ENCODE measurements around the gene ADPRH. TPM values are rescaled to one million over a fixed set of nuclear protein-coding genes. Genes with fewer than 3 reads are reported as not detected.

Gene ADPRH
- total RNA-seq, 2 experiments from 2014 or later: 7.7 to 8.6 TPM

DNA sequence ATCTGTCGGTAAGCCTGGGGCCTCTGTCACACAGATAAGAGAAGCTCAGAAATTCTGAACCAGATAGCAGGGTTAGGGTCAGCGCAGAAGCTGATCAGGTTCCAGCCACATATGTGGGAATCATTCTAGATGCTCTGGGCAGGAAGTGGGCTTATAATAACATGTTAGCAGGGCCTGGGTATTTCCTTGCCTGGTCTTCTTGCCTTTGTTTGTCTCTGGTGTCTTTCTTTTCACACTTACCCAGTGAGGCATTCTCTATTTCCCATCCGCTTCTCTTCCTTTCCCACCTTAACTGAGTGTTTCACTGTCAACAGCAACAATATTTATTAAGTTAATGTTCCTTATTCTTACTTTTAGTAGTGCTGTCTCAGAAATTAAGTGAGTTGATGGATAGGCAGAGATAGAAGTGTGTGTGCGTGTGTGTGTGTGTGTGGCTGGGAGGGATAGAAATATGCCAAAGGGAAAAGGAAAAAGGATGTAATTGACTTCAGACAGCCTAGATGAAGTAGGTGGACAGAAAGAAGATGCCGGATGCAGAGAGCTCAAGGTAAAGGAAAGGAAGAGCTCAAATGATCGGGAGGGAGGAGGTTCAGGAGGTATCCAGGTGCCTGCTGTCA lies 20.4 kb downstream of the ADPRH start:
- no peaks in the 10 kb centered on the region for H3K9me3 Mint-ChIP-seq
- H3K27ac Mint-ChIP-seq: no peak overlapping the region
- peaks cover 2% of the 10 kb centered on the region for H3K27me3 Mint-ChIP-seq
- ChIA-PET CTCF (interaction anchor here (0.8 to 4.1 kb wide), 12 partner anchors 11 to 80 kb away, joined by 3 to 27 read pairs (median 5); no protein-coding TSS in a partner anchor), POLR2A (interaction anchor here (0.5 kb wide), 1 partner anchor 172 kb away, joined by 3 read pairs; no protein-coding TSS in a partner anchor)
- H3K4me3 Mint-ChIP-seq: no peak overlapping the region
- intact Hi-C loops (cut with micrococcal nuclease): no loop called here
- peaks cover 24% of the 10 kb centered on the region for H3K4me1 Mint-ChIP-seq (ENCODE audit: low read depth)
- no peaks in the 10 kb centered on the region for H3K36me3 Mint-ChIP-seq
- DNase-seq: no peak

DNA sequence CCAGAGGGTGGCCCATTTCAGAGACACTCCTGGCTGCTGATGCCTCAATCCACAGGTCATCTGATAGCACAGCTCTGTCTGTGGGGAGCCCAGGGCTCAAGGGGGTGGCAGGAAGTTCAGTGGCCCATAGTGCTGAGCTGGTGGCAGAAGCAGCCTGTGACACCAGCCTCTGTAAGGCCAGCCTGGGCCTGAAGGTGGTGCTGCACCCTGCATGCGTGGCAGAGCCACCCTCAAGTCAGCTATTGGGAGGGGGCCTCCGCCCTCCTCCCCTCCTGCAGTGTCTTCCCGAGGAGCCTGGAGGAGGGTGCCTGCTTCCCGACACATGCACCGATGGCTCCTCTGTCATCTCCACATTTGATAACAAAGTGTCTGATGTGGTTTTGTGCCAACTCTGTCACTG lies 21.4 kb downstream of the ADPRH start:
- Mint-ChIP-seq H3K4me1 (ENCODE audit: low read depth) (peaks cover 27% of the 10 kb centered on the region), H3K27me3 (peaks cover 2% of the 10 kb centered on the region), H3K27ac (no peak overlapping the region), H3K4me3 (no peak overlapping the region), H3K9me3 (no peaks in the 10 kb centered on the region), H3K36me3 (no peaks in the 10 kb centered on the region)
- intact Hi-C loops (cut with micrococcal nuclease): loop anchor here (1.0 kb wide), 2 partner anchors 28 to 77 kb away; partner anchors contain the start of gene COX17
- POLR2A ChIA-PET: interaction anchor here (1.5 kb wide), 1 partner anchor 76 kb away, joined by 9 read pairs; the partner anchor contains the start of gene COX17
- peak; percentile 70 for DNase-seq
- CTCF ChIA-PET: interaction anchor here (0.7 to 4.1 kb wide), 18 partner anchors 10 to 182 kb away, joined by 3 to 27 read pairs (median 4); no protein-coding TSS in a partner anchor

DNA sequence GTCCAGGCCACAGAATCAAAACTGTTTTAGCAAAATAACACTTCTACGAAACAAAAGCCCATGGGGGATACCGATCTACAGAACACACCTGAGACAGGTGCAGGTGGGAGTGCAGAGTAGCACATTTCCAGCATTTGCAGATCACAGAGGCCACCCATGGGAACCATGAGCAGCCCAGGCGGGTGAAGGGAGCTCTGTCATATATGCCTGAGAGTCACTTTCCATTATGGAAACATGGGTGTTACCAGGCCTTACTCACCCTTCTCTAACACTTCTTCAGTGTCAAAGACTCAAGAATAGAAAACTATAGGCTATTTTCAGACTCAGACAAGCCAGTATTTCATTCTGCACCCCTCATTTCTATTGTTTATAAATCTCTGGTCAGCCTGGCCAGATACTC lies 21.9 kb downstream of the ADPRH start:
- peak; percentile 44 for DNase-seq
- intact Hi-C loops (cut with micrococcal nuclease): loop anchor here (1.0 kb wide), 2 partner anchors 27 to 76 kb away; partner anchors contain the start of gene COX17
- no peaks in the 10 kb centered on the region for H3K9me3 Mint-ChIP-seq
- peaks cover 2% of the 10 kb centered on the region for H3K27me3 Mint-ChIP-seq
- no peak overlapping the region for H3K27ac Mint-ChIP-seq
- ChIA-PET CTCF (interaction anchor here (0.7 to 4.1 kb wide), 14 partner anchors 13 to 102 kb away, joined by 3 to 27 read pairs (median 4); no protein-coding TSS in a partner anchor), POLR2A (interaction anchor here (1.5 kb wide), 1 partner anchor 75 kb away, joined by 9 read pairs; the partner anchor contains the start of gene COX17)
- H3K36me3 Mint-ChIP-seq: no peaks in the 10 kb centered on the region
- H3K4me1 Mint-ChIP-seq (ENCODE audit: low read depth): peaks cover 23% of the 10 kb centered on the region
- H3K4me3 Mint-ChIP-seq: no peak overlapping the region

DNA sequence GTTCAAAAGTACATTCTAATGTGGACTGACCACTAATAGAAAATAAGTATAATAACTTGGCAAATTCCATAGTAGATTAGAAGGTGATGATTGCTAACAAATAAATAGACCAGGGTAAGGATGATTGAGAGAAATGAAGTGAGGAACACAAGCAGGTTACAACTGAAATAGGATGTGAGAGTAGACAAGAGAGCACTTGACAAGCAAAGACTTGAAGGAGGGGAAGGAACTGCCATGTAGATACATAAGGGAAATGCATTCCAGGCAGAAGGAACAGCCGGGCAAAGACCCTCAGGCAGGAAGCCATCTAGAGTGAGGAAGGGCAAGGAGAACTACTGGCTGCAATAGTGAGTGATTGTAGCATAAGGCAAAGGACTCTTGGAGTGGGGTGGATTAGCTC lies 23.4 kb downstream of the ADPRH start:
- intact Hi-C loops (cut with micrococcal nuclease): no loop called here
- no peaks in the 10 kb centered on the region for H3K36me3 Mint-ChIP-seq
- CTCF ChIA-PET: interaction anchor here (2.9 to 4.1 kb wide), 2 partner anchors 21 to 77 kb away, joined by 16 to 27 read pairs; no protein-coding TSS in a partner anchor
- peaks cover 2% of the 10 kb centered on the region for H3K27me3 Mint-ChIP-seq
- no peaks in the 10 kb centered on the region for H3K9me3 Mint-ChIP-seq
- H3K4me3 Mint-ChIP-seq: no peak overlapping the region
- DNase-seq: no peak
- H3K27ac Mint-ChIP-seq: no peak overlapping the region
- H3K4me1 Mint-ChIP-seq (ENCODE audit: low read depth): peaks cover 20% of the 10 kb centered on the region
- POLR2A ChIA-PET: no interaction called here

DNA sequence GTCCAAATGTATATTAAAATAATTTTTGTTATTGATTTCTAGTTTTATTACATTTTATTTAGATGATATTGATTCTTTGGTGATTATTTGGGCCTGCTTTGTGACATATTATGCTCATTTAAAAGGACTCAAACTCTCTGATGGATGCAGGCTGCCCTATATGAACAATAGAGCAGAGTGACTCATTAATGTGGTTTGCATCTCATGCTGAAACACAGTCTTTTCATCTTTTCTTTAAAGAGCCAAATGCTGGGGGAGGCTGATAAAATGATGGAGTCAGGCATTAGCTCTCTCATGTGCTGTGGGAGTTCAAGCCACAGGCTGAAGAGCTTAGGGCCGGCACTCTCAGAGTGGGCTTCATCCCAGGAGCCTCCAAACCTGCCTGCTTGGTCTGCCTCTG lies 25.6 kb downstream of the ADPRH start:
- Mint-ChIP-seq H3K4me3 (no peak overlapping the region), H3K27me3 (peaks cover 6% of the 10 kb centered on the region), H3K9me3 (no peaks in the 10 kb centered on the region), H3K36me3 (no peaks in the 10 kb centered on the region), H3K27ac (no peak overlapping the region), H3K4me1 (ENCODE audit: low read depth) (peaks cover 7% of the 10 kb centered on the region)
- intact Hi-C loops (cut with micrococcal nuclease): no loop called here
- CTCF ChIA-PET: no interaction called here
- no peak for DNase-seq
- POLR2A ChIA-PET: no interaction called here

DNA sequence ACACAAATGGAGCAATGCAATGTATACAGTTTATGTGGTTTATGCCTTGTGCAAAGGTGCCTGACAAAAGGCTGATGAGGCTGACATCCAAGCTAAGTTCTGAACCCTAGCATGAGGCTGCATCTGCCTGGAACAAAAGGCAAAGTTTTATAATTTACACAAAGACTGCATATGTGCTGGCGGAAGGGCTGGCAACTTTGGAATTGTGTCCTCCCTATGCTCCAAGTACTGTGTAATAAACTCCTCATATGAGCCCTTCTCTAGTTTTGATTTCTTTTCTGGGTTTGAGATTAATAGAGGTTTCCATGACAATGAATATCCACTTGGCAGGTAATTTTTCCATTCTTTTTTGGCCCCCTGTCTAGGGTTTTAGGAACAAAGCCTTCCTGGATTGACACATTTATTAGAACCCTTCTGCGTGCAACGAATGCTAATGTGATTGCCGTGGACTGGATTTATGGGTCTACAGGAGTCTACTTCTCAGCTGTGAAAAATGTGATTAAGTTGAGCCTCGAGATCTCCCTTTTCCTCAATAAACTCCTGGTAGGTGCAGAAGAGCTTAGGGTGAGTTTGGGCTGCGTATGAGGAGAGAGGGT lies 29.2 kb downstream of the ADPRH start:
- Mint-ChIP-seq H3K4me1 (ENCODE audit: low read depth) (peaks cover 3% of the 10 kb centered on the region), H3K27ac (no peak overlapping the region), H3K36me3 (no peaks in the 10 kb centered on the region), H3K4me3 (no peak overlapping the region), H3K9me3 (no peaks in the 10 kb centered on the region), H3K27me3 (peaks cover 14% of the 10 kb centered on the region)
- POLR2A ChIA-PET: no interaction called here
- intact Hi-C loops (cut with micrococcal nuclease): no loop called here
- CTCF ChIA-PET: interaction anchor here (0.6 kb wide), 1 partner anchor 13 kb away, joined by 3 read pairs; no protein-coding TSS in a partner anchor
- no peak for DNase-seq

DNA sequence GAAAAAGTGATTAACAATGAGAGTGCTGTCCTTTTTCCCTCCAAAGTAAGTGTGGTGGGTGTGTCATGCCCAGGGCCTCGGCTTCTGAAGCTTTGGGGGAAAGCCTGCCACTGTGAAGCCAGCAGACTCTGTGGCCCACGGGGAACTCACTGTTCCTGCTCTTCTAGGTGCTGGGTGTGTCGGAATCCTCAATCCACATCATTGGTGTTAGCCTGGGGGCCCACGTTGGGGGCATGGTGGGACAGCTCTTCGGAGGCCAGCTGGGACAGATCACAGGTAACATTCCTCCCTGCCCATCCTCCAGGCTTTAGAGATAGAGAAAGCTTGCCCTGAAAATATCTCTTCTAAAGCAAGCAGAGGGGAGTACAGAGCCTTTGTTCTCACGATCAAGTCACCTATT lies 30.0 kb downstream of the ADPRH start:
- POLR2A ChIA-PET: no interaction called here
- CTCF ChIA-PET: no interaction called here
- intact Hi-C loops (cut with micrococcal nuclease): no loop called here
- Mint-ChIP-seq H3K27ac (no peak overlapping the region), H3K9me3 (no peaks in the 10 kb centered on the region), H3K27me3 (peaks cover 13% of the 10 kb centered on the region), H3K36me3 (no peaks in the 10 kb centered on the region), H3K4me3 (no peak overlapping the region), H3K4me1 (ENCODE audit: low read depth) (peaks cover 3% of the 10 kb centered on the region)
- no peak for DNase-seq

DNA sequence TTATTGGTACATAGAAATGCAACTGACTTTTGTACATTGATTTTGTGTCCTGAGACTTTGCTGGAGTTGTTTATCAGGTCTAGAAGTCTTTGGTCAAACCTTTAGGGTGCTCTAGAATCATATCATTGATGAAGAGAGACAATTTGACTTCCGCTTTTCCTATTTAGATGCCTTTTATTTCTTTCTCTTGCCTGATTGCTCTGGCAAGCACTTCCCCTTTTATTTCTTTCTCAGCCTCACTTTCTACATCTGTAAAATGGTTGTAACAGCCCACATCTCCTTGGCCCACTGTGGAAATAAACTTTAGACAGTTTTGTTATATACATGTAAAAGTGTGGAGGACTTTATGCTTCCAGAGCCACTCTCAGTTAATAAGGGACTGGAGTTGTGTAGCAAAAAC lies 32.4 kb downstream of the ADPRH start:
- intact Hi-C loops (cut with micrococcal nuclease): no loop called here

DNA sequence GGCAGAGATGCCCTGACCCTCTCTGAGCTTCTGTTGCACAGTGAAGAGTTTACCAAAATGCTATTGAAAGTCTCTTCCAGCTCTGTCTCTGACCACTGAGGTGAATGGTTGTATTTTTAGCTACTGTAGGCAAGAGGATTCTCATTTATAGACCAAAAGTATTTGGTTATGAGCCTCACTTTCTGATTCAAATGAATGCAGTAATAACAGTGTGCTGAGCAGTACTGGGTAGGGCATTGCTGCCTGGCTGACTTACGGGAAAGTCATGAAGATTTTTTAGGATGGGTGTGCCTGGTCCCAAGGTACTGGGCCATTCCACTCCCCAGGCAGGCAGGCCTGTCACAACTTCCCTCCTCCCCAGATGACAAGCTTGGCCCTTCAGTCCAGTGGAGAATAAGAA lies 33.9 kb downstream of the ADPRH start:
- H3K27me3 Mint-ChIP-seq: peaks cover 12% of the 10 kb centered on the region
- intact Hi-C loops (cut with micrococcal nuclease): no loop called here
- ChIA-PET CTCF (interaction anchor here (2.4 kb wide), 1 partner anchor 13 kb away, joined by 7 read pairs; no protein-coding TSS in a partner anchor), POLR2A (no interaction called here)
- H3K36me3 Mint-ChIP-seq: no peaks in the 10 kb centered on the region
- H3K4me1 Mint-ChIP-seq (ENCODE audit: low read depth): no peaks in the 10 kb centered on the region
- no peak overlapping the region for H3K4me3 Mint-ChIP-seq
- no peak for DNase-seq
- no peak overlapping the region for H3K27ac Mint-ChIP-seq
- H3K9me3 Mint-ChIP-seq: no peaks in the 10 kb centered on the region

More for the DNA sequence above, 32.4 kb downstream of the ADPRH start:
- no peak overlapping the region for H3K27ac Mint-ChIP-seq
- H3K36me3 Mint-ChIP-seq: no peaks in the 10 kb centered on the region
- CTCF ChIA-PET: interaction anchor here (1.0 kb wide), 1 partner anchor 11 kb away, joined by 3 read pairs; no protein-coding TSS in a partner anchor
- H3K4me1 Mint-ChIP-seq (ENCODE audit: low read depth): no peaks in the 10 kb centered on the region
- DNase-seq: no peak
- H3K4me3 Mint-ChIP-seq: no peak overlapping the region
- POLR2A ChIA-PET: no interaction called here
- no peaks in the 10 kb centered on the region for H3K9me3 Mint-ChIP-seq
- H3K27me3 Mint-ChIP-seq: peaks cover 12% of the 10 kb centered on the region

DNA sequence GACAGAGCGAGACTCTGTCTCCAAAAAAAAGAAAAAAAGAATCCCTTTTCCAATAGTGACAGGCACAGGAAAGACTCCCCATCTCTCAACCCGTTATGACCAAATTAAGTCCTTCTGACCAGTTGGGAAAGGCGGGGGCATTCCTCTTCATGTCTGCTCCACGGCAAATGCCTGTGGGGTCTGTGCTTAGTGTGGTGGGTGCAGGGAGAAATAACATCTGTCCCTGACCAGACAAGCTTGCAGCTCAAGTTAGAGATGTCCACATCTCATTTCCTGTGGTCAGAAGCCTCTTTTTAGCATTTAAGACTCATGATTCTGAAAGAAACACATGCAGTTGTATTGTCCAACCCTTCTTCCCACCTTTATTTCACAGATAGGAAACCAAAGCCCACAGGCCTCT lies 34.6 kb downstream of the ADPRH start:
- DNase-seq: no peak
- Mint-ChIP-seq H3K4me1 (ENCODE audit: low read depth) (no peaks in the 10 kb centered on the region), H3K27ac (no peak overlapping the region), H3K4me3 (no peak overlapping the region), H3K36me3 (no peaks in the 10 kb centered on the region), H3K27me3 (peaks cover 12% of the 10 kb centered on the region), H3K9me3 (no peaks in the 10 kb centered on the region)
- intact Hi-C loops (cut with micrococcal nuclease): no loop called here
- CTCF ChIA-PET: interaction anchor here (2.4 kb wide), 1 partner anchor 13 kb away, joined by 7 read pairs; no protein-coding TSS in a partner anchor
- POLR2A ChIA-PET: no interaction called here

DNA sequence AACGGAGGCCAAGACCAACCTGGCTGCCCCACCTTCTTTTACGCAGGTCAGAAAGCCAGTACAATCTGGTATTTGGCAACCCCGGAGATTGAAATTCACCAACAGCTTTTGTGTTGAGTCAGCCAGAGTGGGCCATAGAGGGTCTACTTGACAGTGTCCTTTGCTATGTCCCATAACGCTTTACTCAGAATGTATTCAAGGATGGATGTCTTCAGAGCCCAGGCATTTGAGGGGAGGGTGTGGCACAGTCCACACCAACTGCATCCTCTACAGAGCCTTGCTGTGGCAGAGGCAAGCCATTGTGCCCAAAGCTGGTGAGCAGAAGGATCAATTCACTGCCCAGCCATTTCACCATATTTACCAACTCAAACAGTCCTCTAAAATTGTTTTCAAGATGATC lies 36.8 kb downstream of the ADPRH start:
- Mint-ChIP-seq H3K9me3 (no peaks in the 10 kb centered on the region), H3K4me1 (ENCODE audit: low read depth) (no peaks in the 10 kb centered on the region), H3K36me3 (no peaks in the 10 kb centered on the region), H3K27ac (no peak overlapping the region), H3K4me3 (no peak overlapping the region), H3K27me3 (peaks cover 8% of the 10 kb centered on the region)
- intact Hi-C loops (cut with micrococcal nuclease): no loop called here
- ChIA-PET POLR2A (no interaction called here), CTCF (no interaction called here)
- no peak for DNase-seq

DNA sequence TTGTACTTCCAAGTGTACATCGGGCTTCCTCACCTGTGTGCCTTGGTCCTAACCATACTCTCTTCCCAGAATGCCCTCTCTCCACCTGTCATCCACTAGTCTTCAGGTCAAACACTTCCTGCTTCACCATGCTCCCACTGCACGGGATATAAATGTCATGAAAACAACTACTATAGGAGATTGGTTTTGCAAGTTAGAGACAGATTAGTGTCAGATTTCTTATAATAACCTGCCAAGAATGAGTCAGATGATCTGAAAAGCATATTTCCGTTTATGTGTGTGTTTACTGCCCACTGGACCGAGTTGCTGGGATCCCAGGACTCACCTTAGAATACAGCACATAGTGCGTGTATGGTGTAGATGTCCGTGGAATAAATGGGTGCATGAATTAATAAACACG lies 39.8 kb downstream of the ADPRH start:
- Mint-ChIP-seq H3K9me3 (no peaks in the 10 kb centered on the region), H3K4me3 (no peak overlapping the region), H3K27ac (no peak overlapping the region), H3K4me1 (ENCODE audit: low read depth) (no peaks in the 10 kb centered on the region), H3K27me3 (no peaks in the 10 kb centered on the region), H3K36me3 (no peaks in the 10 kb centered on the region)
- intact Hi-C loops (cut with micrococcal nuclease): no loop called here
- CTCF ChIA-PET: no interaction called here
- POLR2A ChIA-PET: no interaction called here
- no peak for DNase-seq

Measured in activated CD4-positive, alpha-beta memory T cell treated with anti-CD3 and anti-CD28 coated beads for 36 hours (primary cell).